Mammary epithelial cell (primary cell): ENCODE data around the gene FANCI.

Source experiments
- CTCF ChIP-seq, 2 donors: IDR thresholded peaks in 1 of 2; conservative IDR thresholded peaks in 1 of 2; 2 replicates each; pipeline ENCODE4 v1.5.1; 2011 to 2012; ENCODE audit warnings: inconsistent platforms in 2 of 2, low read length in 2 of 2, mild to moderate bottlenecking in 2 of 2, control low read depth in 1 of 2, low read depth in 1 of 2; ENCODE audit not compliant: insufficient read depth in 1 of 2; ENCODE audit errors: extremely low read depth in 1 of 2
- EZH2 ChIP-seq: IDR thresholded peaks from 2 replicates; pipeline ENCODE4 v1.6.1; 2012; ENCODE audit warnings: low read length, inconsistent platforms, borderline replicate concordance

GRCh38 chr15:89305395-89305794, 61.6 kb downstream of the FANCI start:
- TF ChIP-seq CTCF (conservative IDR thresholded peaks at IDR 0.05 in 1 of 2, IDR thresholded peaks at IDR 0.05 in 1 of 2; ENCODE audit: extremely low read depth in 1 of 2, insufficient read depth in 1 of 2, low read depth in 1 of 2, low read length in 2 of 2) = no peak
- no peak for TF ChIP-seq EZH2
